ENCODE measurements around the gene STAT6.

Gene STAT6

GRCh38 chr12:57139796-57140649, 28.9 kb upstream of the STAT6 start (continued):
- no peak for TF ChIP-seq PATZ1 (tag by site-specific recombination; IDR thresholded peaks at IDR 0.05)
- TF ChIP-seq ZBTB11 (tag by site-specific recombination; conservative IDR thresholded peaks at IDR 0.05; ENCODE audit: low read depth): no peak

GRCh38 chr12:57138526-57139272, 27.5 kb upstream of the STAT6 start:
- no peak overlapping the region for H3K27ac ChIP-seq (ENCODE audit: extremely low read depth, low read depth, low read length)
- CTCF ChIA-PET: interaction anchor here (0.7 to 0.8 kb wide), 2 partner anchors 8 to 14 kb away, joined by 5 read pairs; no protein-coding TSS in a partner anchor

GRCh38 chr12:57135527-57136326, 24.6 kb upstream of the STAT6 start:
- peaks cover 0 to 27% of the 10 kb centered on the region in 2 experiments; a peak in 2 of 3 replicates for H3K36me3 ChIP-seq (ENCODE audit: control insufficient read depth in 2 of 2, insufficient read depth in 1 of 2, low read length in 2 of 2)
- no peaks in the 10 kb centered on the region; the same call in 1 of the 2 replicates for H3K4me1 ChIP-seq (ENCODE audit: control insufficient read depth, insufficient read depth, low read length)
- no peak overlapping the region for H3K4me3 ChIP-seq (ENCODE audit: low read depth, low read length)
- ChIA-PET POLR2A (interaction anchor here (0.6 to 1.3 kb wide), 2 partner anchors 8 to 934 kb away, joined by 5 to 10 read pairs; partner anchors contain the start of gene LRP1), CTCF (interaction anchor here (0.6 to 2.7 kb wide), 6 partner anchors 8 to 107 kb away, joined by 3 to 10 read pairs (median 3); partner anchors contain the start of gene LRP1)
- H3K27ac ChIP-seq (ENCODE audit: extremely low read depth, low read depth, low read length): no peak overlapping the region
- no peak for TF ChIP-seq KLF7 (tag by site-specific recombination; IDR thresholded peaks at IDR 0.05; ENCODE audit: borderline replicate concordance)
- TF ChIP-seq ZSCAN5A (tag by site-specific recombination; IDR thresholded peaks at IDR 0.05): no peak
- TF ChIP-seq ZNF280C (tag by site-specific recombination; IDR thresholded peaks at IDR 0.05): no peak
- TF ChIP-seq ZNF560 (tag by site-specific recombination; IDR thresholded peaks at IDR 0.05; ENCODE audit: borderline replicate concordance): no peak
- TF ChIP-seq SCRT2 (tag by site-specific recombination; IDR thresholded peaks at IDR 0.05): no peak
- no peak for TF ChIP-seq ZNF138 (tag by site-specific recombination; IDR thresholded peaks at IDR 0.05; ENCODE audit: borderline replicate concordance)
- TF ChIP-seq ZBTB20 (tag by site-specific recombination; IDR thresholded peaks at IDR 0.05): peak; percentile 57
- TF ChIP-seq ZNF501 (tag by site-specific recombination; IDR thresholded peaks at IDR 0.05): no peak
- no peaks in the 10 kb centered on the region for H3K9me3 ChIP-seq (ENCODE audit: control insufficient read depth, insufficient read depth, low read depth, low read length)

More at GRCh38 chr12:57138526-57139272, 27.5 kb upstream of the STAT6 start:
- Histone ChIP-seq H3K4me3 (ENCODE audit: low read depth, low read length) (no peak overlapping the region), H3K4me1 (ENCODE audit: control insufficient read depth, insufficient read depth, low read length) (no peaks in the 10 kb centered on the region), H3K9me3 (ENCODE audit: control insufficient read depth, insufficient read depth, low read depth, low read length) (no peaks in the 10 kb centered on the region), H3K36me3 (ENCODE audit: control insufficient read depth in 2 of 2, insufficient read depth in 1 of 2, low read length in 2 of 2) (peaks cover 0 to 57% of the 10 kb centered on the region in 2 experiments; a peak in 2 of 3 replicates)
- POLR2A ChIA-PET: interaction anchor here (1.2 kb wide), 1 partner anchor 10 kb away, joined by 3 read pairs; the partner anchor contains the start of gene LRP1
- TF ChIP-seq KLF1 (tag by site-specific recombination; IDR thresholded peaks at IDR 0.05) (0 out of 2 replicates have a peak, but pooled peaks have one; percentile 33), ZNF26 (tag by site-specific recombination; IDR thresholded peaks at IDR 0.05) (no peak), ZNF341 (tag by site-specific recombination; IDR thresholded peaks at IDR 0.05; ENCODE audit: low read depth) (peak; percentile 40)
